Glomerular visceral epithelial cell (primary cell): ENCODE data around the gene KRTAP9-3.
"Not testable (repeated sequence)": the region's sequence is repeated elsewhere in the genome, so short reads cannot be mapped to it uniquely, and the experiment has no call there.

Experiments used
- DNase-seq: peaks from one replicate; pipeline ENCODE4 v3.0.0-alpha.2; 2016; ENCODE audit errors: extremely low spot score

The KRTAP9-3 gene

DNA sequence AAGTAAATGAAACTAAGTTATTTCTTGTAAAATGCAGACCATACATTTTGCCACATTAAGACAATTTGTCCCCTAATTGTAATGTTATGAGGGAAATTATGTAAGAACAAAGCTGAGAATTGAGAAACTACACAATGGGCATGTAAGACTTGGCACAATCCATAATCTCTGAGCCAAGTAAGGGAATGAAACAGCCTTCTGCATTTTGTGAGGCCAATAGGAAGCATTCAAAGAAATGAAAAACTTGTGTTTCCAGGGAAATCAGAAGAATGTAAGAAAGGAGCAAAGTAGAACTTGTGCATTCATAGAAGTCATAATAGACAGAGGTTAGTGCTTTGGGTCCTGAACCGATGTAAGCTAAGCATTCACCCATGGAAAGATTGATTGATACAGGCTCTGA is 19.0 kb downstream of the KRTAP9-3 start:
- DNase-seq, result no peak

DNA sequence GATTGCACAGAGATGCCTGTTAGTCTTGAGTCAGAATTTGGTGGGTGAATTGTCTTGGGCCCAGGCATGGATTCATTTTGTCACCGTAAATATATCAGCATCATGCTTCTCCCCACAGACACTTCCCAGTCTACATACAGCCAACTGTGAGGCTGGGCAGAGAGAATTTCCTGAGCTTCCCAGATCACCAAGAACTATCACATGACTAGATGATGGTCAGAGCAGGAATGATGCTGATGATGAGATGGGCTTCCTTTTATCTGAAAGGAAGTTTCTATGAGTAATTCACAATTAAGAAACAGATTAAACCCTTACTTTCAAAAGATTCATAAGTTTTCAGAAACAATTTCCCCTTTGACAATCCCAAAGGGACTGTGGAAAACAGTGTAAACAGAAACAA is 22.6 kb downstream of the KRTAP9-3 start:
- no peak for DNase-seq

DNA sequence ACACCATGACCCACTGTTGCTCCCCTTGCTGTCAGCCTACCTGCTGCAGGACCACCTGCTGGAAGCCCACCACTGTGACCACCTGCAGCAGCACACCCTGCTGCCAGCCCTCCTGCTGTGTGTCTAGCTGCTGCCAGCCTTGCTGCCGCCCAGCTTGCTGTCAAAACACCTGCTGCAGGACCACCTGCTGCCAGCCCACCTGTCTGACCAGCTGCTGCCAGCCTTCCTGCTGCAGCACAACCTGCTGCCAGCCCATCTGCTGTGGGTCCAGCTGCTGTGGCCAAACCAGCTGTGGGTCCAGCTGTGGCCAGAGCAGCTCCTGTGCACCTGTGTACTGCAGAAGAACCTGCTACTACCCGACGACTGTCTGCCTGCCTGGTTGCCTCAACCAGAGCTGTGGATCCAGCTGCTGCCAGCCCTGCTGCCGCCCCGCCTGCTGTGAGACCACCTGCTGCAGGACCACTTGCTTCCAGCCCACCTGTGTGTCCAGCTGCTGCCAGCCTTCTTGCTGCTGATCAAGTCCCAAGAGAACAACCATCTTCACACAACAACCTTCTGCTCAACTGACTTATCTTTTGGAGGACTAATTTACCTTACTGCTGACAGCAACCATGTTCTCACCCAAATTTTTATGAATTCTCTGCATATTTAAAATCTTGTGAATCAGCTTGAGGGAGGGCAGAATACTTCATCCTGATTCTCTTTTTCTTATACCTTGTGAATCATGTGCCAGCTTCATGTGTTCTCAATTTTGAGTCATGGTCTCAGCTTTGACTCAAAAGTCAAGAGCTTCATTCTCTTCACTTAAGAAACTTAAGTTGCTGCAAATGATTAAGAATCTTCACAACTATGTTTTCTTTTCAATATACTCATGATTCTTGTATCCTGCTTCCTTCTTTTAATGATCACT is 23.4 kb downstream of the KRTAP9-3 start, which contains the start of gene KRTAP9-9:
Gene KRTAP9-9, plus strand, starts transcription at position 4 of the 910 bp plus-strand sequence.
- DNase-seq, result not testable (repeated sequence)

- DNase-seq, result no peak
Observed at GRCh38 chr17:41256291-41256685, 24.0 kb downstream of the KRTAP9-3 start.

GRCh38 chr17:41258406-41258805 is 26.2 kb downstream of the KRTAP9-3 start:
- no peak for DNase-seq

GRCh38 chr17:41263212-41263611 is 31.0 kb downstream of the KRTAP9-3 start:
- no peak for DNase-seq

GRCh38 chr17:41264599-41264998 is 32.4 kb downstream of the KRTAP9-3 start:
- DNase-seq, result no peak

GRCh38 chr17:41265078-41265477 is 32.8 kb downstream of the KRTAP9-3 start, which contains the start of gene KRTAP9-6:
Gene KRTAP9-6 (plus strand): TSS chr17:41265378. CDS start chr17:41265378, 0 bp downstream.
- no peak for DNase-seq

GRCh38 chr17:41267711-41268110 is 35.5 kb downstream of the KRTAP9-3 start:
- DNase-seq, result no peak

- DNase-seq, result not testable (repeated sequence)
Observed at GRCh38 chr17:41271323-41271722, 39.1 kb downstream of the KRTAP9-3 start.

GRCh38 chr17:41271858-41272257 is 39.6 kb downstream of the KRTAP9-3 start:
- no peak for DNase-seq

- DNase-seq, result not testable (repeated sequence)
Observed at GRCh38 chr17:41275648-41276190, 43.5 kb downstream of the KRTAP9-3 start, which contains the start of gene KRTAP9-7. Gene KRTAP9-7 (plus strand): TSS chr17:41275698. CDS start chr17:41275698, 0 bp downstream.

GRCh38 chr17:41278176-41278955 is 46.1 kb downstream of the KRTAP9-3 start:
- peak; percentile 70 for DNase-seq
